Omental fat pad (tissue), 4 donors: ENCODE data around the gene B4GALNT3. TPM values are rescaled to one million over a fixed set of nuclear protein-coding genes. Genes with fewer than 3 reads are reported as not detected.

ENCODE experiments used
- ATAC-seq: fragments of 150-250 bp; one replicate; pipeline ENCODE4 v1.9.1; 2016; ENCODE audit warnings: mild to moderate bottlenecking, moderate library complexity; ENCODE audit not compliant: low FRiP score
- DNase-seq: peaks from one replicate; pipeline ENCODE4 v3.0.0-alpha.2; 2019; ENCODE audit warnings: low spot score
- CTCF ChIP-seq, 3 donors: fragments of 450-650 bp; IDR thresholded peaks; one replicate each; pipeline ENCODE4 v1.5.1; 2016 to 2017; ENCODE audit warnings: antibody characterized with exemption in 3 of 3, mild to moderate bottlenecking in 3 of 3, moderate library complexity in 2 of 3
- total RNA-seq, 4 donors: library from RNA; depleted of rRNA; stranded (reverse); fragments of >200 nt; gene quantifications; one replicate each; pipeline ENCODE4 v1.1.0, GENCODE V29; 2016

B4GALNT3 gene
- total RNA-seq, 4 donors from 2014 or later = 0.13 to 0.60 (median 0.28) TPM; not detected in 1

GRCh38 chr12:537772-538171 lies 78.0 kb downstream of the B4GALNT3 start:
- DNase-seq (no peak), ATAC-seq (no peak)
- no peak for TF ChIP-seq CTCF (IDR thresholded peaks at IDR 0.05)

- DNase-seq = no peak
- no peak for TF ChIP-seq CTCF (IDR thresholded peaks at IDR 0.05)
Measured at GRCh38 chr12:538731-539539, 79.2 kb downstream of the B4GALNT3 start.

GRCh38 chr12:539540-540310 lies 80.0 kb downstream of the B4GALNT3 start:
- no peak for DNase-seq
- no peak for TF ChIP-seq CTCF (IDR thresholded peaks at IDR 0.05)
- ATAC-seq = no peak

More at GRCh38 chr12:538731-539539, 79.2 kb downstream of the B4GALNT3 start:
- ATAC-seq = no peak

- ATAC-seq (no peak), DNase-seq (no peak)
- TF ChIP-seq CTCF (IDR thresholded peaks at IDR 0.05) = no peak
Measured at GRCh38 chr12:541676-542324, 82.1 kb downstream of the B4GALNT3 start.

- ATAC-seq = no peak
- no peak for TF ChIP-seq CTCF (IDR thresholded peaks at IDR 0.05)
- DNase-seq = no peak
Measured at GRCh38 chr12:542395-543113, 82.8 kb downstream of the B4GALNT3 start.

- ATAC-seq = no peak
Measured at GRCh38 chr12:543114-543451, 83.3 kb downstream of the B4GALNT3 start.

More at GRCh38 chr12:543114-543451, 83.3 kb downstream of the B4GALNT3 start:
- no peak for DNase-seq
- no peak for TF ChIP-seq CTCF (IDR thresholded peaks at IDR 0.05)
